HG02763 (cell line): ENCODE data around the gene CBLB.

Experiments used
- ATAC-seq: cut with Tn5 transposase; IDR thresholded peaks from one replicate; pipeline ENCODE4 v1.9.1; 2021; ENCODE audit warnings: mild to moderate bottlenecking, moderate library complexity; ENCODE audit not compliant: unreplicated experiment

CBLB gene

DNA sequence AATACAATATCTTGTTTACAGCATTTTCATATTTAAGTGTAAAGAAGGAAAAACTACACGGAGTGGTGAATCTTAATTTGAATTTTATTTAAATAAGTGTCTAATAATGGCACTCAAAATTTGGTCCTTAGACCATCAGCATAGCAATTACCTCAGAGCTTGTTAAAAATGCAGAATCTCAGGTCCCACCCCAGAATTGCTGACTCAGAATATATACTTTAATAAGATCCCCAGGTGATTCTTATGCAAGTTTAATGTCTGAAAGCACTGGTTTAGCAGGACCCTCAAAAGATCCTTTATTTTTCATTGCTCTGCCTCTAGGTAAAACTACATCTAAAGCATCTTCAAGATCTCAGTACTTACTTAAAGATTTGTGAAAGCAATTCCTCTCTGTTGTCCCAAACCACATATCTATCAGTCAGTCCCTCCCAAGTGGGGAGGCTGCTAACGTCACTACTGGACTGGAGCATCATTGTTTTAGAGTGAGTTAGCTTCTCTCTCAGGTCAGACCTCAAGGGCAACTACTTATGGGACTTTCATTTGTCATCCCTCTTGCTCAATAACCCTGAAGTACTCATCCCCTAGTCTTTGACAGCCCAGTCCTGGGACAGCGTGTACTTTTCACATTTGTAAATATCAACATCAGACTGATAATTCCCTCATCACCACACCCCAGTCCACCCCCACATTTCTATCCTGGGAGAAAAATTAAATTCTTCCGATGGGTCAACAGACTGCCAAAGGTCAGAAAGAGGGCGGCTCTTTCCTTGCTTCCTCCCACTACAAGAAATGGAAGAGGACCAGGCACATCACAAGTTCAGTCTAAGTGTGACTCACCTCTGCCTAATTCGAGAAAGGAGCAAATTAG is 76.7 kb downstream of the CBLB start:
- ATAC-seq = no peak

DNA sequence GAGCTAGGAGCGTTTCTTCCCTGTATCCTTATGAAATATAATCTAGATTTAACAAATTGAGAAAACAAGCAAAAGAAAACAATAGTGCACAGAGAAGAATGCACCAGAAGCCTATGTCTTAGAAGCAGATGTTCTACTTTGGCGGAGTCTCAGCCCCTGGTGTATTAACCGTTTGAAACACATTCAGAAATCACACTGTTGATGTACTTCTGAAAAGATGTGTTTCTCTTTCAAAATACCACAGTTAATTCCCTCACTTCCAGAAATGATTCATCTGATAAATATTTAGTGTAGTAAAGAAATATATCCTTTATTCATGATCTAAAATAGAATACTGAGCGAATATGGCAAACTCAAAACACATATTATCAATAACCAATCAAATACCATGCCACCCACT is 77.7 kb downstream of the CBLB start:
- ATAC-seq = no peak

DNA sequence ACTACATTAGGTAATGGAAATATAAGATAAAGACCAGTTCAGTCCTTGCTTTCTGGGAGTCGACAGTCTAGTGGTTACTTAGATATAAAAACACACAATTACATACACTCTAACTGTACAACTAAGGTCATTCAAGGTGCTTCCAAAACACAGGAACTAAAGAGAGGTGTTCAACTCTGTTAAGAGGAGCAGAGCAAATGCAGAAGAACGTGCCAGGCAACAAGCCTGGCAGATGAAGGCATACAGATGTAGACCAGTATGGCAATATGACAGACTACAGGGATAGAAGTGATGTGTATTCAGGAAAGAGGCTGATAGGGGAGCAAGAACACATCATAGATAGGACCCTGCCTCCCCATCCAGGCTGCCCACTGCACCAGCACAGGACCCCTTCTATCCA is 78.3 kb downstream of the CBLB start:
- ATAC-seq = no peak

DNA sequence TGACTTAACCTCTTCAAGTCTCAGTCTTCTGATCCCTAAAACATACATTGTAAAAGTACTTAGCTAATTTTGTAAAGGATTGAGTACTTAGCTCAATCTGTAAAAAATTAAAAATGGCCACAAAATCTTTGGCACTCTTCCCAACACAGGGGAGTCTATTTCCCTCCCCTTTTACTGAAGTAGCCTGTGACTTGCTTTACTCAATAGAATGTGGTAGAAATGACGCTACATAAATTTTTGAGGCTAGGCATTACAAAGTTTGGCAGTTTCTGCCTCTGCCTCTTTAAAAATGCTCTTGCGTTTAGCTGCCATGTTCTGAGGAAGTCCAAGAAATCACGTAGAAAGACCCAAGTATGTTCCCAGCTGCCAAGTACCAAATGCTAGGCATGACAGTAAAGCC is 80.2 kb downstream of the CBLB start:
- no peak for ATAC-seq

GRCh38 chr3:105787453-105787852 is 81.4 kb downstream of the CBLB start:
- ATAC-seq = no peak

DNA sequence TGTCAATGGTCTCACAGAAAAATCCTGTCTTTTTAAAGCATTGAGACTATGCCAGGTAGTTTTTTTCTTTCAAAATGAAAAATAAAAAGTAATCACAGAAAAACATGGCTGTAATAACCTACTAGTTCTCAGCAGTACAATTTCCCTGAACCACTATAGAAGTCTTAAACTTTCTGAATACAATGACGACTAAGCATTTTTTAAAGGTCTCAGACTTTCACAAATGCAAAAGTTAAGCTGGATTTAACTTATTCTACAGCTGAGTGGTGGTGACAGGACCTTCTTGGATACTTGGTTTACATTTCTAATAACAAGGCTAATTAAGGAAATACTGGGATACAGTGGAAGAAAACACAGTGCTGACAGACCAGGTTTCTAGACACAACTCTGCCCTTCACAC is 81.8 kb downstream of the CBLB start:
- no peak for ATAC-seq

DNA sequence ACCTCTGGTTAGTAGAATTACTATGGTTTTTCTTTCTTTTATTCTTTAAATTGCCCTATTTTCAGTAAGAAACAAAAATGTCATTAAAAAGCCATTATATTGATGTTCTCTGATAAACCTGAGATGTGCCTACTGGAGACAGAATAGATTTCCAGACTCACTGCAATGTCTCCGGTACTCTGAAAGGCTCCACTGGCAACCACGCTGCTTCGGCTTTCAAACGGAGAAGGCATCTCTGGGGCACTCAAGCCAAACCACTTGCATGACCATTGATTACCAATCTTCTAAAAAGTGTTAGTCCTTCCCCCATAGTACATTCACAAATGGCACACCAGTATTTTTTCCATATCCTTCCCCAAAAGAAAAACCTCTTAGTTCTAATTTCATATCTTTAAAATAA is 82.6 kb downstream of the CBLB start:
- ATAC-seq = no peak

DNA sequence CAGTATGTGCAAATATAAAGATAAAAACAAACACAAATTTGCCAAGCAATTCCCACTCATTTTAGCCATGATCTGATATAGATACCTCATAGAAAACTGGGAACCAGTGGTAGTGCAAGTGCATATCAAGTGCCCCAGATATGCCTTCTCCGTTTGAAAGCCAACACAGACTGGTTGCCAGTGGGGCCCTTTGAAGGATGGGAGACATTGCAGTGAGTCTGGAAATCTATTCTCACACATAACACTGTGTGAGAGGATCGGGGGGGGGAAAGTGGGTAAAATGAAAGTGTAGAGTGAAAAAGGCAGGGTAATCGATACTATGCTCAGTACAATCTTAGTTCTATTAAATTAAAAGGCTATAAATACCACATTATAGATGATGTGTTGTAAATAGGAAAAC is 83.0 kb downstream of the CBLB start:
- ATAC-seq = no peak

DNA sequence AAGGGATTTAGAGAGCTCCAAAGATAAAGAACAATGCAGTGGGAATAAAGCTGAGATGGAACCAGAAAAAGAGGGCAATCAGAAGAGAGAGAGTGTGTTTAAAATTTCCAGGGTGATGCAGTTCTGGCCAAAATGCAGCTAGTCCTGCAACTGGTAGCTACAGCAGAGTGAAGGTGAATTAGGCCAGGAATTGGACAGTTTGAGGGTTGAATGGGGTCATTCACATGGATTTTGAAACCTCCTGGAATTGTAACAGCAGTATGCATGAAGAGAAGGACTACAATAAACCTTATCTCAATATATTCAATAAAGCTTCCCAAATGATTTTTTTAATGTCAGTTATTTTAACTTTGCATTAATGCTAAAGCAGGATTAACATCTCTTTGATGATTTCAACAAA is 85.2 kb downstream of the CBLB start:
- ATAC-seq = no peak

- ATAC-seq = no peak
Observed at GRCh38 chr3:105781871-105782270, 86.9 kb downstream of the CBLB start.

GRCh38 chr3:105780107-105780506 is 88.7 kb downstream of the CBLB start:
- no peak for ATAC-seq

GRCh38 chr3:105775368-105775767 is 93.4 kb downstream of the CBLB start:
- no peak for ATAC-seq

DNA sequence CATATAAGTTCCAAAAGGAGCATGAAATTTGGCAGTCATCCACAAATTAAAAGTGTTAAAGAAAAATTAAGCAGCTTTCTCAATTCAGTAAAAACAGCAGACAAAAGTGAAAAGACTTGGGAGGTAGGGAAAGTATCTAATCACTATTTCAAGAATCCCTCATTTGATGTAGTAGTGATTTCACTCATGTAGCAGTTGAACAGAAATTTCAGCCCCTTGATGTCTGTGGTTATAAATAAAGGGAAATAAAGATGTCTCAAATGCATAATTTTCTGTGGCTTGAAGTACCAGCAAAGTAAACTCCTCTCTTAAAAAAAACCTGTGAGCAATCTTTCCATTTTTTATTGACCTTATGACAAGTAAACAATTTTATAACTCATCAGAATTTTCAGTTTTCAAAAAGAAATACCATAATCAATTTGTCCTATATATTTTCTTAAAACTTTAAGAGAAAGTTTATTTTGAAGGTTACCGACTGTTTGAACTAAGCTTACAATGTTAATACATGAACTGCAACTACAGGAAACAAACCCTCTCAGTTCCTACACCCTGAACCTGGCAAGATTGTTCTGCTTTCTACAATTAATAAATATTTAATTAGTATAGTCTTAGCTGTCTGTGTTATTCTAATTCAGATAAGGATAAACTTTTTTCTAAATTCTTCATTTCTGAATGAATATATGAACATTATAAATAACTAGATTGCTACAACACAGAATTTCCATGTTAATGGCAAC is 94.2 kb downstream of the CBLB start:
- no peak for ATAC-seq

DNA sequence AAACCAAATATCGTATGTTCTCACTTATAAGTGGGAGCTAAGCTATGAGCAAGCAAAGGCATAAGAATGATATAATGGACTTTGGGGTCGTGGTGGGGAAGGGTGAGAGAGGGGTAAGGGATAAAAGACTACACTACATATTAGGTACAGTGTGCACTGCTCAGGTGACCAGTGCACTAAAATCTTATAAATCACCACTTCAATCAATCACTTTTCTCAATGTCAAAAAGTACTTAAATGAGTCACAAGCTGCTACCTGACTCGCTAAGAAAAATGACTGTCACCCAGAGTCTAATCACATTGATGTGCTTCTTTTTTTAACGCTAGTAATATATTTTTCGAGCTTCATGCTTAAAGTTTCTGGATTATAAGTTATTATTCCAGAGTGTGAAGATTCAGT is 95.5 kb downstream of the CBLB start:
- ATAC-seq = no peak

DNA sequence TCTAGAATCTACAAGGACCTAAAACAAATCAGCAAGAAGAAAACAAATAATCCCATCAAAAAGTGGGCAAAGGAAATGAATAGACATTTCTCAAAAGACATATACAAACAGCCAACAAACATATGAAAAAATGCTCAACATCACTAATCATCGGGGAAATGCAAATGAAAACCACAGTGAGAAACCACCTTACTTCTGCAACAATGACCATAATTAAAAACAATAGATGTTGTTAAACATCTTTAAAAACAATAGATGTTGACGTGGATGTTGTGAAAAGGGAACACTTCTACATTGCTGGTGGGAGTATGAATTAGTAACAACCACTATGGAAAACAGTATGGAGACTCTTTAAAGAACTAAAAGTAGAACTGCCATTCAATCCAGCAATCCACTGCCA is 96.2 kb downstream of the CBLB start:
- no peak for ATAC-seq

GRCh38 chr3:105771392-105771791 is 97.4 kb downstream of the CBLB start:
- no peak for ATAC-seq

DNA sequence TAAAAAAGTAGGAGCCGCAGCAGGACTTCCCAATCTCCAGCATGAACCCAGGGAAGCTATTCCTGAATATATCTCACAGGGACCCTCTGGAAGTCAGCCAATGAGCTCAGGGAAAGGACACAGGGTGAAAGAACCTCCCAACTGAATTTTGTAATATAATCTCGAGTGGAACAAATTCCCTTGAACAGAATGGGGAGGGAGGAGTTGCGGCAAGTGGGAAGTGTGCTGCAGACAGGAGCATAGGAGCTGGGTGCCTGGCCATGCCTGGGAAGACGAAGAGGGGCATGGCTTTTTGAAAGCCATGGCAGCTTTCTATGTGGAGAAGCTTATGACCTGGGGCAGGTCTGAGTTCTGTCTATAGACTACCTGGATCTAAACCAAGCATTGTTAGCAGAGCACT is 98.4 kb downstream of the CBLB start:
- no peak for ATAC-seq

DNA sequence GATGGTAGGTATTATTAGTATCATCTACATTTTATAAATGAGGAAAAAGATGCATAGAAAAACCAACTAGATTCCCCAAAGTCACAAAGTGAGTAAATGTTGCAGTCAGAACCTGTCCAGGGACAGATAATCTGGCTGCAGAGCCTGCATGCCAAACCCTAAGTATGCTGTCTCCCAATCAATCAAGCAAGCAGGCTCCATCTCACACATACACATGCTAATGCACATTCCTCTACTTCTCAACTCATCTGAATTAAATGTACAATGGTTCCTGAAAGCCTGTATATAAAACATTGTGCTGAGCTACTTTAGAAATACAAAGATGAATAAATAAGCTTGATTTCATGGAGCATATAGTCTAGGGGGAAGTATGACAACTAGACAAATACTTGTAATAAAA is 101.0 kb downstream of the CBLB start:
- ATAC-seq = no peak

DNA sequence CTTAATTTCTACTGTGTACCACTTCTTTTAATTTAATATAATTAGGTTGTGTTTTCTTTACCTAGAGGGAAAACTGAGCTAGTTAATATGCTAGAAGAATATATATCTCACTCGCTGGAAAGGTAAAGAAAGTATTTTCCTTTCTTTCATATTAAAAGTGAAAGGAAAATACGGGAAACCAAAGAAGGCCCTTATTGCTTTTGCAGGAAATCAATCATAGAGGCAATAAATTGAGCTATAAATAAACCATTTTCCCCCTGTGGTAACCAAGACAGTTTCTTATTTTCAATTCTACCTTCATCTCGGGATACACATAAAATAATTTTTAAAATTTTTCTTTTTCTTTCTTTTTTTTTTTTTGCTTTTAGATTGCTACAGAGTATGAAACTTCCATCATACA is 101.6 kb downstream of the CBLB start:
- no peak for ATAC-seq

DNA sequence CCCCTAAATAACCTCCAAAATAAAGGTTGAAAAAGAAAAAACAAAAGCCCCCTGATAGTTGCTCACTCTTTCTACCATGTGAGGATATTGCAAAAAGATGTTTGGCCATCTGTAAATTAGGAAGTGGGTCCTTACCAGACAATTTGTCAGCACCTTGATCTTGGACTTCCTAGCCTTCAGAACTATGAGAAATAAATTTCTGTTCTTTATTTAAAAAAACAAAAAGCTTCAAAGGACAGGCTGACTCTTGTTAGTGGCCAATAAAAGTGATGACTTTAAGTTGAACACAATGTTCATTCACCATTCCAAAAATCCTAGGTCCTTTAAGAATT is 103.5 kb downstream of the CBLB start:
- no peak for ATAC-seq

DNA sequence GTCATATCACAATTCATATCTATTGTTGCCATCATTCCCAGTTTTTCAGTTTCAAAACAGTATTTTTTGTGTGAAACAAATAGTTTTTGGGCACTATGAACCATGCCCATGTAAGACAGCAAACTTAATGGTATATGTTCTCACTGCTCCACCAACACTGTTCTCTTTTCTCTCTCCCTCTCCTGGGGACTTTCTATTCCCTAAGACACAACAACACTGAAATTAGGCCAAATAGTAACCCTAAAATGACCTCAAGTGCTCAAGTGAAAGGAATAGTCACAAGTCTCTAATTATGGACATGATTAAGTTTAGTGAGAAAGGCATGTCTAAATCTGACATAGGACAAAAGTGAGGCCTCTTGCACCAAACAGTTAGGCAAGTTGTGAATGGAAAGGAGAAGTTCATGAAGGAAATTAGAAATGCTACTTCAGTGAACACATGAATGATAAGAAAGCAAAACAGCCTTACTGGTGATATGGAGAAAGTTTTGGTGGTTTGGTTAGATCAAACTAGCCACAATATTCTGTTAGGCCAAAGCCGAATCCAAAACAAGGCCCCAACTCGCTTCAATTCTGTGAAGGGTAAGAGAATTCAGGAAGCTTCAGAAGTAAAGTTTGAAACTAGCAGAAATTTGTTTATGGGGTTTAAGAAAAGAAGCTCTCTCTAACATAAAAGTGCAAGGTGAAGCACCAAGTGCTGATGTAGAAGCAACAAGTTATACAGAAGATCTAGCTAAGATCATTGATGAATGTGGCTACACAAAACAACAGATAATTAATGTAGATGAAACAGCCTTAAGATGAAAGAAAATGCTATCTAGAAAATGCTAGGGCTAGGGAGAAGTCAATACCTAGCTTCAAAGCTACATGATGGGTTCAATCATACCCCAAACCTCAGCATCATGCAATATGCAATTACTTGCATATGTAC is 104.2 kb downstream of the CBLB start:
- no peak for ATAC-seq

DNA sequence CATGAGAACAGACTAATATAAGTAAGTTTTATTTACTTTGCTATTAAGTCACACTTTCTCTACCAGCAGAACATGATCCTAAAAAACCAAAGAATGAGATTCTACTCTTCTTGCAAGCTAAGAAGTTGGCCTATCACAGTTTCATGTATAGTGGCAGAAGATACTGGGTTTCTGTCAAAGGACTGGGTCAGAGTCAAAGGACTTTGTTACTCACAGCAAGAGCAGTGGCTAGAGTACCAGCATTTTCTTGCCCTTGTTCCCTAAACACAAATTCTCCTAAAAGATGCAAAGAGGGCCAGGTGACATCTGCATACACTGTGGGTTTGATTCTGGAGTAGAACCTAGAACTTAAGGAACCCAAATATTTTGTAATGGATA is 105.2 kb downstream of the CBLB start:
- no peak for ATAC-seq
